EH (cell line): ENCODE measurements around the gene ALG6.

Experiments used
- DNase-seq: peaks from one replicate; pipeline ENCODE4 v3.0.0-alpha.2; 2015; ENCODE audit warnings: low read depth

Gene ALG6

DNA sequence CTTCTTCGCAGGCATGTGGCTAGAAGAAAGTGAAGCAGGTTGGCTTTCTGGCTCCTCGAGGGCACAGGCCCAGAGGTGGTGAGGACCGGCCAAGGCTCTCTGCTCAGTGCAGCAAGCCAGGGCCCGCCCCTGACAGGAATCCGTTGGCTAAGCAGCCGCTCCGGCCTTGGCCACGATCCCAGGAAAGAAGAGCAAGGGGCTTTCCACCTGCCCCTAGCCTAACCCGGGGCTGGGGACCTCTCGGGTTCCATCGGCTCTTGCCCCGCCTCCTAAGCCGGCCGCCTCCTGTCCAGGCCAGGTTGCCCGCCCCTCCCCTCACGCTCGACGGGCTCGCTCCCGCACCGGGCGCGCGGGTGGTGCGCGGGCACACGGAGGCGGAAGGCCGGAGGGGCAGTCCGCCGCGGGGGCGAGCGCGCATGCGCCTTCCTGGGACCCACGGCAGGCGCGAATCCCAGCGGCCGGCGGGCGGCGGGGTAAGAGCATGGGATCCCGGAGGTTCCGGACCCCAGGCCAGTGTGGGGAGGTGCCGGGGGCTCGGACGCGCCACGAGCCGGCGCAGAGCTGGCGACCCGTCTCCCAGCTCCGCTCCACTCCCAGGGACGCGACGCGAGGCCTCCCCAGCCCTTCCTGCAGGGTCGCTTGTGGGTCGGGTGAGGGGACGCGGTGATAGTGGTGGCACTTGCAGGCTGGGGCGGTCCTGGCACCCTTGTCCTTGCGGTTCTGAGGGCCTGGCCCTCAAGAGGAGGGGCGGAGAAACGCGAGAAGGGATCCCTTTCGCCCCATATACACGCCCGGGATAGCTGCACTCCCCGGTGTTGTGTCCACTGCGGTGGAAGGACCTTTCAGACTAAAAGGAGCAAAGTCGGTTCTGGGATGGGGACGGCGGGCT, at the start of gene ALG6:
ALG6 (plus strand) TSS at position 413 of the 889 bp plus-strand sequence. CDS start 3,351 bp downstream, outside the sequence.
- peak; percentile 91 for DNase-seq

DNA sequence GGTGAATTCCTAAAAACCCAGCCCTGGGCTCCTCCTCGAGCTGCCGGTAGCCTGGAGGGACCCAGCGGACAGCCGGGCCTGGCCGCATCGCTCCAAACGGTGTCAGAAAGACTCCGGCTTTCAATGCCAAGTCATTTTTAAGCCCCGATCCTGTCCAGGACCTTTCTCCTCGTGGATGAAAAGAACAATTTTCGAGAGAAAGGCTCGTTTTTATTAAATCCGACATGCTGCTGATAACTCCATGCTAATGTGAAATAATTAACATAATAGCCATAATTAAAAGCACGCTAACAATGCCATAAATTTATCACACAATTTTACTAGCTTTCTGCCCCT, 49.6 kb upstream of the ALG6 start:
- no peak for DNase-seq

DNA sequence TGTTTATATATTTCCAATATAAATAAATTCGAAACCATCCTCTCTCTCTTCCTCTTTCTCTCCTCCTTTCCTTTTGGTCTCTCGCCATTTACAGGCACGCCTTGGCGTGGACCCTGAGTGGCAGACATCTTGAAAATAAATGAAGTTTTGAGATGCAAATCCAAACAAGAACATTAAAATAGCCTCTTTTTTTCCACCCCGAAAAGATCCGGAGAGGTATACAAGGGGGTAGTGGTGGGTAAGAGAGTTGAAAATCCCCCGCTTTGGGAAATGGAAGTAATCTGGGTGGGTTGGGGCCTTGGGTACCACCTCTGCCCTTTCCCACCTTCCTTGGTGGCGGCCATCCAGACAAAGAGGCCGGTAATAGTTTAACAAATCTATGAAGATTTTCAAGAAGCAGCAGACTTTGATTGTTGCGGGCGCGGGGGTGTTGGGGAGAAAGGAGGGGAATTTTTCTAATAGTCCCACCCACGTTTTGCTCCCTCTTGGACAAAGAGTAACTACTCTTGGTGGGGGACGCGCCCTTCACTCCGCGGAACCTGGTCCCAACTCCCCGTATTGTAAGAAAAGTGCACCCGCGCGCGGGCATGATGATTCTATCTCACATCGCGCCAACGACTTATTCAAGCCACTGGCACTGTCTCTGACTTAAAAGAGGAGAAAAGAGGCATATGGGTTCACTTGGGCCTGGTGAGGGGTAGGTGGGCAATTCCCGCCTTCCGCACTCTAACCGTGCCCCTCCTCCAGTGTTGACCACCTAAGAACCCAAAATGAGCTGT, 49.0 kb upstream of the ALG6 start:
- no peak for DNase-seq

DNA sequence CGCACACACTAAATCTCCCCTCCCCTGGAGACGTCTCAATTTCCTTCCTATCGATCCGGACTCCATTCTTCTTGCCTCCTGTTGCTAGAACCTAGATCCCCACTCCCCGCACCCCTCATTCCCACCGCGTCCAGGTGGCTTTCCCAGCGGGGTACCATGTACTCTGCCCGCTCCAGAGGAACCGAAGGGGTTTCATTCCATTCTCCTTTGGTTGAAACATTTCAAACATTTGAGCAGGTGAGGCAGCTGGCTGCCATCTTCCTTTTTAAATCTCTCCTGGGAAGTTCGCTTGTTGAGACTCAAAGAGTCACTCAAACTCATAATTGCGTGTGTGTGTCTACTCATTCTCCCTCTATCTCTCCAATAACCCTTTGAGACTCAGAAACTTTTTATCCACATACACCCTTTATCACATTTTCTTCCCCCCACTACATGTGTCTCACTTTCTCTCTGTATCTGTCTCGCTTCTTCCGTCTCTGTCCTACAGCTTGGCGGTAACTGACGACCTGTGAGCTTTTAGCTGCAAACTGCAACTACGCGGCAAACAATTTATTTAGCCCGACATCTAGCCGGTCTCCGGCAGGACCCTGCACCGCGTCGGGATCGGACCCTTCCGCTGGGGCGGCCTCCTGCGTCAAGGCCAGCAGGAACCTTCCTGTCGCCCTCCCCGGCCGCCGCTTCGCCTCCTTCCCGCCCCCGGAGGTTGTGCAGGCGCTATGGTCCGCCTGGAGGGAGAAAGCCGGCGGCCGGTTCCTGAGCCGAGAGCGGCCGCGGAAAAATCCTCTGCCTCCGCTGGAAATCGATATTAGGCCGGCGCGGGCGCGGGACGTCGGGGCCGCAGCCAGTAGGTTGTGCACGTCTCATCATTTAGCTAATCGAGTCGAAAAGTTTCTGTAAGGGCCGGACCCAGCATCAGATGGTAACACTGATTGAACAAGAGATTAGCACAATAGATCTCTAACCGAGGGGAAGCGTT, 48.1 kb upstream of the ALG6 start:
- no peak for DNase-seq

DNA sequence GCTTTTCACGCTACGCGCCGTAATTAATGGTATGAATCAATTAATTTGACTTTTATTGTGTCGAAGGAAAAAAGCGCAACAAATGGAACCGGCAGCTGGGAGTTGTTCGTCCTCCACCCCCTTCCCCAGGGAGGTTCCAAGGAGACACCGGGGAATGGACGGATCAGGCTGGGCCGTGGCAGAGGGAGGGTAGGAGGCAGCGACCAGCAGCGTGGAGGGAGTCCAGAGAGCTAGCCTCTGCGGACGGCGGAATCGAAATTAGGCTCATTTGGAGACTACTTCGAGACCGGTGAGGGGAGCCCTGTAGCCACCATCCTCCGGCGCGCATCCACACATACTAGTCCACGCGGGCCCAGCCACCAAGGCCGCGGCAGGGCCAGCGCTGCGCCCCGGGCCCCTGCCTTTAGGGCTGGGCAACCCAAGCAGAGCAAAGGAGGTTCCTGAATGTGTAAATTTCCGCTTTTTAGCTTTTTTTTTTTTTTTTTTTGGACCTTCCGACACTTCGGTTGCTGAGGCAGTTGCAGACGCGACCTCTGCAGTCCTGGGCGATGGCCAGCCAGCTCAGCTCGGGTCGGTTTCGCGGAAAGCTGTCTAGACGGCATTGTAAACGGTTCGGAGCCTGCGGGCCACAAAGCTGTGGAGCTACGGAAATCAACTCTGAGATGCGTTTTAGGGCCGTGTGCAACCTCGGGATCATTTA, 47.3 kb upstream of the ALG6 start:
- DNase-seq, result no peak

DNA sequence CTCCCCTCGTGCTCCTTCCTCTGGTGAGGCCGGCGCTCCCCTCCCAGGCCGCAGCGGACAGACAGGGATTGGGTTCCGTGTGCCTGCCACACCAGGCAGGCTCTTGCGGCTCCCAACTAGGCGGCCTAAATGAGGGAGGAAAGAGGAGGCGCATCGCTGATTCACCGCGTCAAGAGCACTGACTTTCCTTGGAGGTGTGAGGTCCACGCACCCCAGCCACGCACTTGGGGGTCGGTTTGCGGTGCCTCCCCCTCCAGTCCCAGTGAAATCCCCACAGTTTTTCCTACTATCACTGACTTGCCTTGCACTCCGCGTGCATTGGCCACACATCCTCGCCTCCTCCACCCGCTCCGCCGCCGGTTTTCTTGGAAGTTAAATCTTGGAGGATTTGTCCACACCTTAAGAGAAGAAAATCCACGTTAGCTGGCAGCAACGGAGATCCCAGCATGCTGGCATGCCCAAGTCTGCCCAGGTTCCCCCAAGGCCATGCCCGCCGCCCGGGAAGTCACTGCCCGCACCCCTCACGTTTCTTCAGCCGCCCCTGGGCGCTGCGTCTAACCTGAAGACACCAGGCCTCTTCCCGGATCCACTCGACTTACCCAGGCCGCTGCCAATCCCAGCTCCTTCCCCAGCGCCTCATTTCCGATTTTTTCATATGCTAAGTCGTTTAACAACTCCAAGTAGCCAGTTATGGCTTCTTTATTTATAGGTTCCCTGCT, 46.2 kb upstream of the ALG6 start:
- DNase-seq, result no peak

DNA sequence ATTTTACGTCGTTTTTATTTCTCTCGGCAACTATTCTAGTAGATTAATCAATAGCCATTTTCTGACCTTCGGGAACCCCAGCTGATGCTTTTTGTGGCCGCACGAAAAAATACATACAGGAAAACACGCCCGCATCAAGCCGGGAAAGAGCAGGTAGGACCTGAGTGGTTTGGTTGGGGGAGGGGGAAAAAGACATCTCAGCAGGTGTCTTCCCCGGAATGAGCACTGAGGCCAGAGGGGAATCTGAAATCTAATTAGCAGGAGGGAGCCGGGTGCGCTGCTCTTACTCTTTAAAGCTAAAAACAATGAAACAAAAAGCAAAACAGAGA, 45.7 kb upstream of the ALG6 start:
- no peak for DNase-seq

DNA sequence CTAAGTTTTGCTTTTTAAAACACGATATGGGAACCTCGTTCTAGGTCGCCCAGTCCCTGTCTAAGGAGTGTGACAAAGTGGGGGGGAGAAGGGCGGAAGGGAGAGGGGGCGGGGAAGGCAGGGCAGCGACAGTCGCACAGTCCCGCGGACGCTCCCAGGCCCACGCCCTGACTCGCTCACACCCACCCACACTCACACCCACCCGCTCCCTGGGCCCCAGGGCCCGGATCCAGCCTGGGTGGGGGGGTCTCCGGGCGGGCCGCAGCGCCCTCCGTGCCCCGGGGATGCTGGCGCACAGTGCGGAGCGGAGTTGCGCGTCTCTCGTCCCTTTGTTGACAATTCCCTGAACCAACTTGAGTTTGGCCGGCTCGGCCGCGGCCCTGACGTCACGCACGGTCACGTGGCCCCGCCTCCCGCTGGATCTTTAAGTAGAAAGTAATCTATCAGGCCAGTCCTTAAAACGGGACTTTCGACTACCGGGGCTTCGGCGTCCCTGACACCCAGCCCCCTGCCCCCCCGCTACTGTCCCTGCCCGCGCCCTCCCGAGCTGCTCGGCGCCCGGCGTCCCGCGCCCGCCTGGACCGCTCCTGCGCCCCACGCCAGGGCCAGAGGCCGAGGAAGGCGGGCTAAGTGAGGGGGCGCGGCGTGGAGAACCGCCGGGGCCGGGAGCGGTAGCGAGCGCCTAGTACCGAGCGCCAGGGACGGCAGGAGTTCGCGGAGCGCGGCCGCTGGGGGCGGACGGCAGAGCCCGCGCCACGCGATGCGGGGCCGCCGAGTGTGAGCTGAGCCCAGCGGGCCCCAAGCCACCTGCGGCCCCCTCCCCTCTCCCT, 45.1 kb upstream of the ALG6 start, which contains the start of gene FOXD3:
FOXD3 (plus strand) TSS at position 454 of the 830 bp plus-strand sequence. CDS start 492 bp downstream, outside the sequence.
- peak; percentile 35 for DNase-seq

DNA sequence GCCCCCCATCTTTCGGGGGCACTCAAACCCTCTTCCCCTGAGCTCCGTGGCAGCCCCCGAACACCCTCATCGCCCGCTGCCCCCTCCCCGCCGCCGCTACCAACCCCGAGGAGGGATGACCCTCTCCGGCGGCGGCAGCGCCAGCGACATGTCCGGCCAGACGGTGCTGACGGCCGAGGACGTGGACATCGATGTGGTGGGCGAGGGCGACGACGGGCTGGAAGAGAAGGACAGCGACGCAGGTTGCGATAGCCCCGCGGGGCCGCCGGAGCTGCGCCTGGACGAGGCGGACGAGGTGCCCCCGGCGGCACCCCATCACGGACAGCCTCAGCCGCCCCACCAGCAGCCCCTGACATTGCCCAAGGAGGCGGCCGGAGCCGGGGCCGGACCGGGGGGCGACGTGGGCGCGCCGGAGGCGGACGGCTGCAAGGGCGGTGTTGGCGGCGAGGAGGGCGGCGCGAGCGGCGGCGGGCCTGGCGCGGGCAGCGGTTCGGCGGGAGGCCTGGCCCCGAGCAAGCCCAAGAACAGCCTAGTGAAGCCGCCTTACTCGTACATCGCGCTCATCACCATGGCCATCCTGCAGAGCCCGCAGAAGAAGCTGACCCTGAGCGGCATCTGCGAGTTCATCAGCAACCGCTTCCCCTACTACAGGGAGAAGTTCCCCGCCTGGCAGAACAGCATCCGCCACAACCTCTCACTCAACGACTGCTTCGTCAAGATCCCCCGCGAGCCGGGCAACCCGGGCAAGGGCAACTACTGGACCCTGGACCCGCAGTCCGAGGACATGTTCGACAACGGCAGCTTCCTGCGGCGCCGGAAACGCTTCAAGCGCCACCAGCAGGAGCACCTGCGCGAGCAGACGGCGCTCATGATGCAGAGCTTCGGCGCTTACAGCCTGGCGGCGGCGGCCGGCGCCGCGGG, 44.2 kb upstream of the ALG6 start:
- DNase-seq, result peak; percentile 24

DNA sequence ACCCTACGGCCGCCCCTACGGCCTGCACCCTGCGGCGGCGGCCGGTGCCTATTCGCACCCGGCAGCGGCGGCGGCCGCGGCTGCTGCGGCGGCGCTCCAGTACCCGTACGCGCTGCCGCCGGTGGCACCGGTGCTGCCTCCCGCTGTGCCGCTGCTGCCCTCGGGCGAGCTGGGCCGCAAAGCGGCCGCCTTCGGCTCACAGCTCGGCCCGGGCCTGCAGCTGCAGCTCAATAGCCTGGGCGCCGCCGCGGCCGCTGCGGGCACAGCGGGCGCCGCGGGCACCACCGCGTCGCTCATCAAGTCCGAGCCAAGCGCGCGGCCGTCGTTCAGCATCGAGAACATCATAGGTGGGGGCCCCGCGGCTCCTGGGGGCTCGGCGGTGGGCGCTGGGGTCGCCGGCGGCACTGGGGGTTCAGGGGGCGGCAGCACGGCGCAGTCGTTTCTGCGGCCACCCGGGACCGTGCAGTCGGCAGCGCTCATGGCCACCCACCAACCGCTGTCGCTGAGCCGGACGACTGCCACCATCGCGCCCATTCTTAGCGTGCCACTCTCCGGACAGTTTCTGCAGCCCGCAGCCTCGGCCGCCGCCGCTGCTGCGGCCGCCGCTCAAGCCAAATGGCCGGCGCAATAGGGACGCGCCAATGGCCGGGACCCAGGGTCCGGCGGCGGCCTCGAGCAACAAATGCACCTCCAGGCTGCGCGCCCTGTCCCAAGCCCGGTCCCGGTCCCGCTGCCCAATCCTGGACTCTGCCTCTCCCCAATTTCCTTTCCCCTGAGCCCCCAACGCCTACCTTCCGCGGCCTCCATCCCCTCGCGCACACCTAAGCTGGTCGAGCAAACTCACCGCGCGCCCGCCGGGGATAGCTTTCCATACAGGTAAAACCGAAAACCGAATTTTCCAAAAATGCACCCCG, 43.3 kb upstream of the ALG6 start:
- no peak for DNase-seq

DNA sequence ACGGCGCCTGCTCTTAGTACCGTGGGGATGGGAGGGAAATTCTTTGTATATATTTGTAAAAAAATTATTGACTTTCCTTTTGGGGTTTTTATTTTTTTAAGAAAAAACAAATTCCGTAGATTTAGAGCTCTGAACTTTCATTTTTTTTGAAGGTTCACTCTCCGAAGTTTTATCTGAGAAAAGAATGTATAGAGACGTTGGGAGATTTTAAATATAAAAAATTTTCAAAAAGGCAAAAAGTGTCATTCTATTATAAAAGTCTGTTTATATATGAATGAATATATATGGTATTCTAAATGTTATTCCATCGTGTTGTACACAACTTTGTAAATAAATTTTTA, 42.7 kb upstream of the ALG6 start:
- DNase-seq, result no peak

DNA sequence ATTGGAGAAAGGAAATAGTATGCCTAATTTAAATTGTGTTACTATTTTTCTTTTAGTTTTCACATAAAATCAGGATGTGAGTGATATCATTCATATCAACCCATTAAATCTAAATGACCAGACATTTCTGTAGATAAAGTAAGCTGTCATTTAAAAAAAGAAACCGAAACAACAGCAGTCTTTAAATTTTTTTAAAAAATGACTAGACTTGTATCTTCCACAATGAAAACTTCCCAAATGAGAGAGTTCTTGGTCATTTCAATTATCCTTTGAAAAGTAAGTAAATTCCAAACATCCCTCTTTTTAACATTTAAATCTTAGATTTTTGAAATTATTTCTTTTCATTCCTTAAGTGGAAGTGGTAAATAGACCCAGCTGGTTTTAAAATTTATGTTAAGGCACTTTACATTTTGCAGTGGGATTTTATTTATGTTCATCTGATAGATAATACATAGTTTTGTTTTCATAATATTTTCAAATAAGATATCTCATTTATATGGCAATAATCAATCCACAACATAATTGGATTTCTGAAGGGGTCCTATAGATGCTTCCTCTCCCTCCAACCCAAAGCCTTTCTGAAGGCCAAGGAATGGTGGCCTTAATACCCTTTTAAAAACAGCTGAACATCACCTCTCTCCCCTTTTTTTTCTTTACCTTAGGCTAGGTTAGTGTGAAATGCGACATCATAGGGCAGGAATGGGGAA, 42.0 kb upstream of the ALG6 start:
- no peak for DNase-seq

DNA sequence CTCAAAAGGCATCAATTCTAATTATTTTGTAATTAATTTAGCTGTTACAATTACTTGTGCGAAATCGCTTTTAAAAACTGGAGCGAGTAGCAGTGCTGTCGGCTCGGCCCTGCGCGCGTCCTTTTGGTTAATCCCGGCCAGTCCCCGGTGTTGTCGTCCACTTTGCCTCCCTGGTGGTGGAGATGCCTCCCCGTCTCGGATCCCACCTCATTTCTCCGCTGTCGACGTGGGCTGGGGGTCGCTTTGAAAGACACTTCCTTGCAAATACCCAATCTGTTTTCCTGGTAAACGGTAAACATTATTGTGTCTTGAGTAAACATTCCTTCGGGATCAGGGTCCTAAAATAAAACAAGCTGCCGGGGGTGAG, 41.3 kb upstream of the ALG6 start:
- no peak for DNase-seq

DNA sequence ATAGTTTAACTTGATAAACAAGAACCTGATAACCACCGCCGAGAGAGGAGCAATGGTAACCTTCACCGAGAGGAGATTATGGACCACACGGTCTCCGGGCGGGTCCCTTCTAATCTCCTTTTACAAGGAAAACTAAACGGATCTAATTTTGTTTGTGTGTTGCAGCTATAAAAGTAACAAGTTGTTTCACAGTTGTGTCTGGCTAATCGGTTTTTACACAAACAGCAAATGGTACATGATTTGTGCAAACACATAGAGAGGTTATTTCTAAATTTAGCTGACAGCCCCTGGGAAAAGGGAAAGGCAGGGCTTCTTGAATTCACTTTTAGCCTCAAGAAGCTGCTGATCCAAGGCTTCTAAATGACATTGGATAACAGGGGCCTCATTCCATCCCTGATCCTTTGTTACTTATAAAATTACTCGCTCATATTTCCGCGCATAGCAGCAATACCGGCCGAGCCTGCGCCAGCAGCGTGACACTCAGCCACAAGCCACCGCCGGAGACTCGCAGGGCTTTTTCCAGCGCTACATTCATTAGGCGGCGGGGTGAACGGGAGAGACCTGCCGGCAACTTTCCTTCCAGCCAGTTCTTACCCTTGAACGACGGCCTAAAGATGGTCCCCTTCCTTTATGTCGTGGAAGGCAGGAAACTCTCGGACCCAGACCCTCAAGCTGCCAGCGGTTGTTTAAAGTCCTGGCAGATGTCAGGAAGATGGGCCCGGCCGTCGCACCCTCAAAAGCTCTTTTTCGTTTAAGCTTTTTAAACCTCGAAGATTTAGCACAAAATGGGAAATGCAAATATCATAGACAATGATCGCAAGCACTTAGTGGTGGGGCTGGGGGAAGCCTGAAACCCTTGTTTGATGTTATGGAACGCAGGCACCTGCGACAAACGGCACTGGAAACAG, 40.7 kb upstream of the ALG6 start:
- DNase-seq, result no peak

DNA sequence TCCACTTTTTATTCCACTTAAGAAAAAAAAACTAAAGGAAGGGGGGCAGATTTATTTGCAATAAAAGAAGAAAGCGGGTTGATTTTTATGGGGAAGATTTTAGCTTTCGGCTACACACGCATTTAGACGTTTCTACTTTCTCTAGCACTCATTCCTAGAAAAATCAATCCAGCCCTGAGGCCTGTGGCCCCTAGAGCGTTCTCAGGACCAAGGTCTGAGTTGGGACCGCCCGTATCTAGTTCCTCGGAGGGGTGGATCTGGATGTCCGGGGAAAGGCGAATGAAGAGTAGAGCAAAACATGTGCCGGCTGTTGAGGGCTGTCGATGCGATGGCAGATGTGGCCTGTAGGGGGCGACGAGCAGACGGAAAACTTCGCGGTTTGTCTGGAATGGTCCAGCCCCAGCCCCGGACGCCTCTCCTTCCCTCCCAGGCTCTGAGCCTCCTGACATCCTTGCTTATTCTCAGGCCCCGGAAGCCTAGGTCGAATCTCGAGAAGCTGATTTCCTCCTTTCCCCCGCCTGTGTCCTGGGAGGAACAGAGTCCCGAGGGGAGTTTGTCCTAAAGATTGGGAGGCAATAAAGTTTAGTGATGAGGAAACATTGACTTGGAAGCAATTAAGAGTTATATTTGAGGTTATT, 39.9 kb upstream of the ALG6 start:
- peak; percentile 69 for DNase-seq

DNA sequence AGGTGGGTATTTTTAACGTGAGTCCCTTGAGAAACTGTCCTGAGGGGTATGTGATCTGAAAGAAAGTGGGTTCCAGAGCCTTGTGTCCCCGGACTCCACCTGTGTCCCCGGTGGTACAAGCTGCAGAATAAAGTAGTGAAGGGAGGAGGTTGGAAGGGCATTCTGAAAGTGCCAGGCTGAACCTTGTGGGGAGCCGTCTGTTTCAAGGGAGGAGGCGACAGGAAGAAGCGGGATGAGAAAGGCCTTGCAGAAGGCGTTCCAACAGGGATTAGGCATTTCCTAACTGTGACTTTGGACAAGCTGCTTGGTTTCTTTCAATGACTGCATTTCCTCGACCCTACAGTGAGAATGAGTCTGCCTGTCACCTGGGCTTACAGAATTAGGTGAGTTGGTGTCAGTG, 39.3 kb upstream of the ALG6 start:
- no peak for DNase-seq
